Psoas muscle (tissue), 8 donors: ENCODE results near the gene C16orf74. TPM values are rescaled to one million over a fixed set of nuclear protein-coding genes. Genes with fewer than 3 reads are reported as not detected.

Source experiments
- ATAC-seq, 4 donors: fragments of 200-7000 bp; cut with Tn5 transposase; one replicate each; pipeline ENCODE4 v1.9.1; 2020; ENCODE audit warnings: moderate library complexity in 3 of 4, mild to moderate bottlenecking in 2 of 4
- DNase-seq, 2 donors: peaks; one replicate each; pipeline ENCODE4 v3.0.0-alpha.2; 2020
- H3K27ac ChIP-seq: fragments of 200-600 bp; one replicate; pipeline ENCODE4 v1.8.0; 2022
- H3K27me3 ChIP-seq, 3 donors: fragments of 200-600 bp in 1 of 3; one replicate each; pipeline versions ENCODE4 v1.6.1 to v1.8.0; 2013 to 2022; ENCODE audit warnings: low read length in 2 of 3, mild to moderate bottlenecking in 2 of 3, moderate library complexity in 1 of 3; ENCODE audit not compliant: insufficient read depth in 3 of 3
- H3K36me3 ChIP-seq, 2 donors: fragments of 200-600 bp in 1 of 2; one replicate each; pipeline versions ENCODE4 v1.6.1 to v1.8.0; 2013 to 2022; ENCODE audit warnings: low read depth in 1 of 2, mild to moderate bottlenecking in 1 of 2, moderate library complexity in 1 of 2; ENCODE audit not compliant: insufficient read depth in 1 of 2
- H3K4me1 ChIP-seq: fragments of 200-600 bp; one replicate; pipeline ENCODE4 v1.8.0; 2022
- H3K4me3 ChIP-seq: fragments of 200-600 bp; one replicate; pipeline ENCODE4 v1.8.0; 2022; ENCODE audit warnings: mild to moderate bottlenecking
- H3K9me3 ChIP-seq: fragments of 200-600 bp; one replicate; pipeline ENCODE4 v1.8.0; 2022
- CTCF ChIP-seq: fragments of 200-600 bp; IDR thresholded peaks from one replicate; pipeline ENCODE4 v1.8.0; 2022; ENCODE audit warnings: antibody characterized with exemption
- WGBS, 3 donors: extraction: QIAGEN DNeasy Blood & Tissue Kit; methylation state at CpG; one replicate each; pipeline versions ENCODE4 v1.1.6 to v1.1.7; 2013; 5-methylcytosine and 5-hydroxymethylcytosine counted together
- intact Hi-C, 2 donors: fragments of 100-400 bp; cut with DNase I; formaldehyde crosslinking; loops; one replicate each; pipeline versions ENCODE4 v1.11.0 to v1.14.2; 2022
- polyA plus RNA-seq, 3 donors: library from polyadenylated mRNA; stranded (reverse); fragments of 200-250 nt; gene quantifications; one replicate each; pipeline ENCODE4 v1.2.3, GENCODE V29; 2013
- total RNA-seq, 4 donors: library from RNA; stranded (reverse); fragmentation: NEBNext Ultra II Directional in 2 of 4; extraction: Animal tissue kit (Norgen Biotek cat#: 25700) in 2 of 4; gene quantifications; one replicate each; pipeline versions ENCODE4 v1.2.1 to v1.2.4, GENCODE V29; 2021 to 2023
- donor health status: healthy with polysubstance abuse.
- donor health status: DM: no; HTN: no; CAD: no; lungs with moderate emphysema.
- donor health status: Bipolar disorder and iron deficiency.
- donor health status: healthy.
- donor health status: DM: yes; HTN: yes; CAD: no.
- donor health status: DM: no; HTN: no; CAD: no.
- donor health status: DM: no; HTN: no; CAD: no.
- donor health status: DM: yes; HTN: yes; CAD: no.

C16orf74 gene
- total and polyA plus RNA-seq, 7 donors, result 0.13 to 3.8 (median 0.24) TPM; not detected in 2

- H3K4me1 ChIP-seq, result peaks cover 11% of the 10 kb centered on the region
- TF ChIP-seq CTCF, result no peak
- no peak for ATAC-seq
- H3K36me3 ChIP-seq, result peaks cover 0 to 27% of the 10 kb centered on the region in 2 donors
- no peak for DNase-seq
- intact Hi-C loops, result no loop called here
- no peak overlapping the region for H3K4me3 ChIP-seq
- 81 to 91% (median 83%) methylated on average over 6 of the region's 6 CpGs for WGBS, 3 donors
- no peak overlapping the region for H3K27ac ChIP-seq
- H3K9me3 ChIP-seq, result no peaks in the 10 kb centered on the region
- no peaks in the 10 kb centered on the region for H3K27me3 ChIP-seq
Observed at GRCh38 chr16:85680352-85680944, 70.4 kb downstream of the C16orf74 start.

GRCh38 chr16:85679870-85680269 lies 71.0 kb downstream of the C16orf74 start:
- no peak for ATAC-seq
- peaks cover 15% of the 10 kb centered on the region for H3K4me1 ChIP-seq
- peaks cover 0 to 32% of the 10 kb centered on the region in 2 donors for H3K36me3 ChIP-seq
- no peaks in the 10 kb centered on the region for H3K9me3 ChIP-seq
- no peak overlapping the region for H3K4me3 ChIP-seq
- 81 to 85% (median 84%) methylated on average over 6 of the region's 6 CpGs for WGBS, 3 donors
- no peak for TF ChIP-seq CTCF
- H3K27me3 ChIP-seq, result no peaks in the 10 kb centered on the region
- no peak overlapping the region for H3K27ac ChIP-seq
- no peak for DNase-seq
- intact Hi-C loops, result loop anchor here in 1 of 2 donors (5.0 kb wide), 1 partner anchor 37 kb away; no protein-coding TSS in a partner anchor

GRCh38 chr16:85678821-85679220 lies 72.1 kb downstream of the C16orf74 start:
- intact Hi-C loops, result loop anchor here in 1 of 2 donors (5.0 kb wide), 1 partner anchor 38 kb away; no protein-coding TSS in a partner anchor
- H3K4me3 ChIP-seq, result no peak overlapping the region
- peaks cover 0 to 43% of the 10 kb centered on the region in 2 donors for H3K36me3 ChIP-seq
- H3K27ac ChIP-seq, result no peak overlapping the region
- no peaks in the 10 kb centered on the region for H3K27me3 ChIP-seq
- H3K4me1 ChIP-seq, result peaks cover 20% of the 10 kb centered on the region
- ATAC-seq, result no peak
- DNase-seq, result no peak
- WGBS, 3 donors, result 75 to 89% (median 83%) methylated on average over 5 of the region's 5 CpGs
- H3K9me3 ChIP-seq, result no peaks in the 10 kb centered on the region
- no peak for TF ChIP-seq CTCF

GRCh38 chr16:85678016-85678415 lies 72.9 kb downstream of the C16orf74 start:
- intact Hi-C loops, result loop anchor here in 1 of 2 donors (5.0 kb wide), 1 partner anchor 39 kb away; no protein-coding TSS in a partner anchor
- H3K27me3 ChIP-seq, result no peaks in the 10 kb centered on the region
- no peaks in the 10 kb centered on the region for H3K9me3 ChIP-seq
- no peak for TF ChIP-seq CTCF
- peaks cover 24% of the 10 kb centered on the region for H3K4me1 ChIP-seq
- no peak overlapping the region for H3K27ac ChIP-seq
- peaks cover 0 to 48% of the 10 kb centered on the region in 2 donors for H3K36me3 ChIP-seq
- ATAC-seq (no peak), DNase-seq (no peak)
- H3K4me3 ChIP-seq, result no peak overlapping the region
- 86 to 87% (median 87%) methylated on average over 8 of the region's 8 CpGs for WGBS, 3 donors
